ENCODE results near the gene ATG9A. TPM values are rescaled to one million over a fixed set of nuclear protein-coding genes. Genes with fewer than 3 reads are reported as not detected.

Gene ATG9A
- total and polyA plus RNA-seq, 2 donors (not counting 1 experiment from before 2014, with no cell fraction given): 41.8 to 65.5 TPM

- peak; percentile 15 for ATAC-seq (ENCODE audit: low read depth)
- H3K9me3 ChIP-seq (ENCODE audit: control extremely low read depth in 1 of 3, control insufficient read depth in 2 of 3, insufficient read depth in 1 of 3, low read length in 2 of 3): no peaks in the 10 kb centered on the region
- intact Hi-C loops (cut with micrococcal nuclease): loop anchor here (2.0 to 10.0 kb wide), 5 partner anchors 33 to 397 kb away; partner anchors contain the start of genes GLB1L, GMPPA, STK11IP and STK16
- peaks cover 36% of the 10 kb centered on the region for H3K79me2 ChIP-seq (ENCODE audit: control insufficient read depth, insufficient read depth, low read length)
- H3K9ac ChIP-seq (ENCODE audit: low read length): peak overlapping the region; percentile 65
- no peaks in the 10 kb centered on the region for H3K9me3 Mint-ChIP-seq (ENCODE audit: insufficient read depth)
- POLR2A ChIA-PET: interaction anchor here (0.6 to 7.2 kb wide), 17 partner anchors 16 to 404 kb away, joined by 3 to 106 read pairs (median 9); partner anchors contain the start of genes ABCB6, ANKZF1, ATG9A and CNPPD1
- peak overlapping the region; percentile 96 for H3K27ac Mint-ChIP-seq
- 13% methylated on average over 23 of the region's 25 CpGs for WGBS (ENCODE audit: insufficient coverage)
- TF ChIP-seq EZH2 (IDR thresholded peaks at IDR 0.05; ENCODE audit: borderline replicate concordance, insufficient read depth, low read depth, low read length, poor library complexity, severe bottlenecking): no peak
- TF ChIP-seq, protein P1, sequence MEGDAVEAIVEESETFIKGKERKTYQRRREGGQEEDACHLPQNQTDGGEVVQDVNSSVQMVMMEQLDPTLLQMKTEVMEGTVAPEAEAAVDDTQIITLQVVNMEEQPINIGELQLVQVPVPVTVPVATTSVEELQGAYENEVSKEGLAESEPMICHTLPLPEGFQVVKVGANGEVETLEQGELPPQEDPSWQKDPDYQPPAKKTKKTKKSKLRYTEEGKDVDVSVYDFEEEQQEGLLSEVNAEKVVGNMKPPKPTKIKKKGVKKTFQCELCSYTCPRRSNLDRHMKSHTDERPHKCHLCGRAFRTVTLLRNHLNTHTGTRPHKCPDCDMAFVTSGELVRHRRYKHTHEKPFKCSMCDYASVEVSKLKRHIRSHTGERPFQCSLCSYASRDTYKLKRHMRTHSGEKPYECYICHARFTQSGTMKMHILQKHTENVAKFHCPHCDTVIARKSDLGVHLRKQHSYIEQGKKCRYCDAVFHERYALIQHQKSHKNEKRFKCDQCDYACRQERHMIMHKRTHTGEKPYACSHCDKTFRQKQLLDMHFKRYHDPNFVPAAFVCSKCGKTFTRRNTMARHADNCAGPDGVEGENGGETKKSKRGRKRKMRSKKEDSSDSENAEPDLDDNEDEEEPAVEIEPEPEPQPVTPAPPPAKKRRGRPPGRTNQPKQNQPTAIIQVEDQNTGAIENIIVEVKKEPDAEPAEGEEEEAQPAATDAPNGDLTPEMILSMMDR (IDR thresholded peaks at IDR 0.05): peak; percentile 98
- H3K4me1 Mint-ChIP-seq: peaks cover 52% of the 10 kb centered on the region
- H3K27me3 ChIP-seq (replicated peaks in 1 of 4; ENCODE audit: control extremely low read depth in 1 of 4, control insufficient read depth in 3 of 4, insufficient read depth in 4 of 4, low read length in 3 of 4): no peaks in the 10 kb centered on the region
- H3K36me3 ChIP-seq (replicated peaks in 1 of 2; ENCODE audit: control extremely low read depth in 1 of 2, control insufficient read depth in 1 of 2, extremely low read depth in 1 of 2, insufficient read depth in 2 of 2, low read length in 1 of 2): peaks cover 2 to 29% of the 10 kb centered on the region in 2 experiments
- no peaks in the 10 kb centered on the region for H3K27me3 Mint-ChIP-seq
- H3K4me1 ChIP-seq (ENCODE audit: control insufficient read depth in 2 of 2, insufficient read depth in 2 of 2, low read length in 2 of 2): peaks cover 32 to 48% of the 10 kb centered on the region in 2 donors
- peak overlapping the region; percentile 63 for H2AFZ ChIP-seq (ENCODE audit: insufficient read depth, low read depth, low read length, poor library complexity, severe bottlenecking)
- H4K20me1 ChIP-seq (ENCODE audit: control insufficient read depth, insufficient read depth, low read length, poor library complexity, severe bottlenecking): peaks cover 24% of the 10 kb centered on the region
- H3K4me3 Mint-ChIP-seq: peak overlapping the region; percentile 92
- CTCF ChIA-PET: interaction anchor here (0.9 to 15.8 kb wide), 21 partner anchors 9 to 618 kb away, joined by 3 to 239 read pairs (median 7); partner anchors contain the start of genes ANKZF1, ATG9A, BCS1L and CNPPD1
- peak overlapping the region; percentile 93 for H3K4me2 ChIP-seq (replicated peaks; ENCODE audit: low read depth, low read length, poor library complexity, severe bottlenecking)
- DNase-seq: peak; percentile 88
- H3K27ac ChIP-seq (ENCODE audit: low read length in 2 of 2): peak overlapping the region; percentile 98 to 100
- H3K4me3 ChIP-seq (ENCODE audit: control extremely low read depth in 1 of 5, extremely low read depth in 1 of 5, insufficient read depth in 1 of 5, low read depth in 2 of 5, low read length in 4 of 5): peak overlapping the region; percentile 46 to 77 (median 67)
Observed at GRCh38 chr2:219277703-219278654, 48.5 kb upstream of the ATG9A start.
